ENCODE data around the gene GABRA5. TPM values are rescaled to one million over a fixed set of nuclear protein-coding genes. Genes with fewer than 3 reads are reported as not detected.

GABRA5 gene
- total and polyA plus RNA-seq, 2 of the 4 experiments (the other 2 are of a cell fraction): 4.0 to 7.3 TPM

GRCh38 chr15:26934848-26935247 is 68.0 kb downstream of the GABRA5 start:
- Histone ChIP-seq H3K4me1 (ENCODE audit: control insufficient read depth, insufficient read depth, low read length) (no peaks in the 10 kb centered on the region), H3K4ac (ENCODE audit: low read depth, low read length) (no peak overlapping the region), H2AK5ac (ENCODE audit: low read depth, low read length) (no peak overlapping the region), H4K20me1 (ENCODE audit: insufficient read depth, low read length) (no peaks in the 10 kb centered on the region), H3K56ac (ENCODE audit: extremely low read depth, insufficient read depth, low read length) (no peak overlapping the region), H3K36me3 (ENCODE audit: control insufficient read depth, insufficient read depth, low read length) (no peaks in the 10 kb centered on the region), H3K4me2 (ENCODE audit: low read depth, low read length) (no peak overlapping the region), H3K9me3 (ENCODE audit: control insufficient read depth, insufficient read depth, low read length) (peaks cover 32% of the 10 kb centered on the region), H3K9ac (ENCODE audit: low read depth, low read length) (no peak overlapping the region), H3K9me1 (ENCODE audit: insufficient read depth, low read length) (no peaks in the 10 kb centered on the region), H2BK120ac (ENCODE audit: low read depth, low read length) (no peak overlapping the region), H2BK20ac (ENCODE audit: low read depth, low read length) (no peak overlapping the region), H3K14ac (replicated peaks; ENCODE audit: low read depth, low read length) (no peak overlapping the region), H3K79me1 (ENCODE audit: low read depth in 1 of 2, low read length in 2 of 2) (no peaks in the 10 kb centered on the region), H3K27ac (ENCODE audit: insufficient read depth, low read length) (no peak overlapping the region), H2AFZ (replicated peaks; ENCODE audit: low read length, poor library complexity) (no peak overlapping the region), H3K4me3 (ENCODE audit: insufficient read depth, low read depth, low read length) (no peak overlapping the region), H4K8ac (ENCODE audit: low read depth in 2 of 2, low read length in 2 of 2) (no peak overlapping the region), H4K91ac (ENCODE audit: insufficient read depth, low read depth, low read length) (no peak overlapping the region), H2BK15ac (ENCODE audit: low read depth, low read length) (no peak overlapping the region), H2AK9ac (replicated peaks; ENCODE audit: low read depth, low read length, poor library complexity) (no peak overlapping the region), H4K5ac (ENCODE audit: low read depth, low read length) (no peak overlapping the region), H3K27me3 (ENCODE audit: control insufficient read depth, insufficient read depth, low read length) (no peaks in the 10 kb centered on the region), H3K18ac (ENCODE audit: low read depth, low read length) (no peak overlapping the region), H2BK5ac (ENCODE audit: low read depth, low read length, poor library complexity, severe bottlenecking) (no peak overlapping the region), H3K23ac (ENCODE audit: low read depth, low read length) (no peak overlapping the region)
- ChIA-PET POLR2A (ENCODE audit: unreplicated experiment) (no interaction called here), CTCF (no interaction called here)
- WGBS, 2 experiments (ENCODE audit: extremely low coverage in 2 of 2, insufficient read length in 1 of 2): 94% methylated on average over 3 of the region's 6 CpGs; no CpG with 5 or more reads in 1 of the 2 experiments
- dilution Hi-C loops (cut with HindIII; ENCODE audit: low sequenced_read_pairs, unreplicated experiment): no loop called here
- in situ Hi-C loops (cut with MboI; ENCODE audit: low sequenced_read_pairs): no loop called here
- TF ChIP-seq USF2 (IDR thresholded peaks at IDR 0.05; ENCODE audit: low read depth, low read length): no peak
- TF ChIP-seq SMC3 (IDR thresholded peaks at IDR 0.05; ENCODE audit: low read depth, low read length): no peak
- no peak for TF ChIP-seq BHLHE40 (IDR thresholded peaks at IDR 0.05; ENCODE audit: low read depth, low read length)
- no peak for TF ChIP-seq MAZ (IDR thresholded peaks at IDR 0.05; ENCODE audit: borderline replicate concordance, low read depth, low read length)
- no peak for TF ChIP-seq POLR2A (IDR thresholded peaks at IDR 0.05; ENCODE audit: low read depth, low read length)
- no peak for TF ChIP-seq CEBPB (IDR thresholded peaks at IDR 0.05; ENCODE audit: low read depth, low read length)
- no peak for TF ChIP-seq CTCF (conservative IDR thresholded peaks at IDR 0.05; ENCODE audit: low read depth, low read length)
- TF ChIP-seq MAFK (IDR thresholded peaks at IDR 0.05; ENCODE audit: low read depth, low read length): no peak
- TF ChIP-seq FOS (IDR thresholded peaks at IDR 0.05; ENCODE audit: low read depth, low read length): no peak
- TF ChIP-seq CHD1 (IDR thresholded peaks at IDR 0.05; ENCODE audit: low read depth, low read length): no peak
- no peak for TF ChIP-seq RAD21 (IDR thresholded peaks at IDR 0.05; ENCODE audit: low read length)
- no peak for TF ChIP-seq RFX5 (IDR thresholded peaks at IDR 0.05; ENCODE audit: low read depth, low read length)
- TF ChIP-seq RCOR1 (IDR thresholded peaks at IDR 0.05; ENCODE audit: insufficient replicate concordance, low read length): no peak
- no peak for TF ChIP-seq NFE2L2 (IDR thresholded peaks at IDR 0.05; ENCODE audit: low read depth, low read length)
- no peak for TF ChIP-seq MXI1 (IDR thresholded peaks at IDR 0.05; ENCODE audit: borderline replicate concordance, low read depth, low read length)
- TF ChIP-seq ELK1 (IDR thresholded peaks at IDR 0.05; ENCODE audit: borderline replicate concordance, low read depth, low read length): no peak
- DNase-seq (no peak), ATAC-seq (ENCODE audit: low read depth) (no peak)
- BruUV-seq (replicated peaks): no TSS peak
- intact Hi-C loops (cut with micrococcal nuclease): no loop called here

Data from IMR-90 (cell line).